ENCODE results near the gene GPR84.
"Not testable (repeated sequence)": the region's sequence is repeated elsewhere in the genome, so short reads cannot be mapped to it uniquely, and the experiment has no call there.

Gene GPR84

DNA sequence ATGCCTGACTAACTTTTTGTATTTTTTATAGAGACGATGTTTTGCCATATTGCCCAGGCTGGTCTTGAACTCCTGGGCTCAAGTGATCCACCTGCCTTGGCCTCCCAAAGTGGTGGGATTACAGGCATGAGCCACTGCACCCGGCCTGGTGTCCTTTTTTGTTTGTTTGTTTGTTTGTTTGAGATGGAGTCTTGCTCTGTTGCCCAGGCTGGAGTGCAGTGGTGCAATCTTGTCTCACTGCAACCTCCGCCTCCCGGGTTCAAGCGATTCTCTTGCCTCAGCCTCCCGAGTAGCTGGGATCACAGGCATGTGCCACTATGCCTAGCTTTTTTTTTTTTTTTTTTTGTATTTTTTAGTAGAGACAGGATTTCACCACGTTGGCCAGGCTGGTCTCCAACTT is 10.0 kb downstream of the GPR84 start:
- DNase-seq = not testable (repeated sequence)

- no peak for DNase-seq
These were observed 11.1 kb downstream of the GPR84 start for GRCh38 chr12:54352891-54353874.

DNA sequence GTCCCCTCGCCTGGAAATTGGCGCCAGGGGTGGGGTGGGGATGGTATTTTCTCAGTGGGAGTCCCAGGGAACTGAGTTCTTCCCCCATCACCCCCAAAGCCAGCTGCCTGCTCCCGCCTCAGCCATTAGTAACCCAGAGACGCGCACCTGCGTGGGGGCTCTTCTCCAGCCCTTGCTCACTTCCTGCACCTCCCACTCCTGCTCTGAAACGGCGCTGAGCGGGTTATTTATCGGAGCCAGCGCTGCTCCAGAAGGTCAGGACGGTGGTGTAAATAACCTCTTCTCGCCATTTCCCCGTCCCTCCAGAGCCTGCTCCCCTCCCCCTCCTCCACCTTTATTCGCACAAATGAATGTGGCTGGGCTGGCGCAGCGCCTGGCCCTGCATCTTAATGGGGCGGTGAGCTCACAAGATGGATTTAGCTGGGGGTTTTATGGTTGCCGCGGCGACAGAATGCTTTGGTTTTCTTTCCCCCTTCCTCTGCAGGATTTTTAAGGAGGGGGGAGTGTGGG is 12.2 kb downstream of the GPR84 start:
- DNase-seq = peak; percentile 43

- no peak for DNase-seq
These were observed 12.9 kb downstream of the GPR84 start for GRCh38 chr12:54351341-54351740.

DNA sequence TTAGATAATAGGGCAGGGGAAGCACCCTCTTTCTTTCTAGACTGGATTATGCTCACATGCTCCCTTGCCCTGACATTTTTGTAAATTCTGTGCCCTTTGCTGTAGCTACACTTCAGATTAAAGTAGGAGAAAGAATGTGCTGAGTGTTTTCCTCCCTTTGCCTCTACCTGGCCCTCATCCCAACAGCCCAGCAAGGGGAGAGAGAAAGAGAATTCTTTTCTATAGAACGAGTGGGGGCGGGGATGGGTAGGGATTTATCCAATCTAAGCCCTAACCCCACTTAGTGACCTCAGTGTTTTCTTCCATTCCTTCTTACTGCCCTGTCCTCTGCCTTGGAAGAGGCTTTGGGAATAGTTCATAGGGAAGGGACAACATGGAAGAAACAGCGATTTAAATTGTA is 13.5 kb downstream of the GPR84 start:
- DNase-seq = no peak

GRCh38 chr12:54349679-54350078 is 14.6 kb downstream of the GPR84 start:
- DNase-seq = no peak

GRCh38 chr12:54349036-54349435 is 15.2 kb downstream of the GPR84 start:
- no peak for DNase-seq

- DNase-seq = no peak
These were observed 22.6 kb downstream of the GPR84 start for GRCh38 chr12:54341378-54342300.

DNA sequence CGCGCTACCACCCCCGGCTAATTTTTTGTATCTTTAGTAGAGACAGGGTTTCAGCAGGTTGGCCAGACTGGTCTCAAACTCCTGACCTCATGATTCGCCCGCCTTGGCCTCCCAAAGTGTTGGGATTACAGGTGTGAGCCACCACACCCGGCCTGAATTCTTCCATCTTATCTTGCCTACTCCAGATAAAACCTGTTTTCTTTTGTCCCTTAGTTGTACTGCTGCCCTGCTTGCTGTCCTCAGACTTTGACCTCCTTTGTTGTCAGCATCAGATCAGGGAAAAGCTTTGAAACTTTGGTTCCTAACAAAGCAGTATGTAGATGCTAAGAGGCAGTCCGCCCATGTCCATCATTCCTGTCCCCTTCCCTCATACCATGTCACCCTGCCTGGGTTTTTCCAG is 23.4 kb downstream of the GPR84 start:
- DNase-seq = no peak

- no peak for DNase-seq
These were observed 25.5 kb downstream of the GPR84 start for GRCh38 chr12:54338698-54339296.

DNA sequence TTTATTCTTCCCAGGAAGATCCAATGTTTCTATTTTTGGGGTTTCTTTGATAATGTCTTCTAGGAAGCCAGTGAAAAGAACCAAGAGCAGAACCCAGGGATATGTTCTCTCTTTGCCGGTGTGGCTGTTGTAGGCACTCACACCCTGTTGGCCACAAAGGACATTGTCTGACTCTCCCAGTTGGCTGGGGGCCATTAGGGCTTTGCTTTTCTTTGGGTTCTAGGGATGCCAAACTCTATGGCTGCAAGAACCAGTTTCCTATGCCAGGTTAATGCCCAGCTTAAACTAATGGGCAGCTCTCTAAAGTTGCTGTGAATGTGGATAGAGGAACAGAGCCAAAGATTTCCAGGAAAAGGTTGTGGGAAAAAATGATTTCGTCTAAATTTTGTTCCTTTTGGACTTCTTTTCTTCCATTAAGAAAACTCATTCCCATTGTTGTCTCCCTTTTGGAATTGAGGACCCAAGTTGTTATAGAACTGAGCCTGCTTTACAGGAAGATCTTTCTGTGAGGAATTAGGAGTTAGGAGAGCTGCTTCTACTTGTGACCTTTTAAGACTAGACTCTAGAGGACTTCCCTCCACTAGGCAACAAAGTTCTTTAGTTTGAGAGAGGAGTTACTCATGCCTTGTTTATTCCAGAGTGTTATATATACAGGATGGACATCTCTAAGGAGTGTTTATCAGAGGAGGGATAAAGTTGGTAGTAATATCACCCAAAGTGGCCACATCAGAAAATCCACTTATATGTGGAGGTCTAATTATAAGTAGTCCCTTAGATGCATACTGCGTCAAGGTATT is 26.2 kb downstream of the GPR84 start:
- DNase-seq = no peak

GRCh38 chr12:54337280-54337842 is 26.9 kb downstream of the GPR84 start:
- DNase-seq = no peak

DNA sequence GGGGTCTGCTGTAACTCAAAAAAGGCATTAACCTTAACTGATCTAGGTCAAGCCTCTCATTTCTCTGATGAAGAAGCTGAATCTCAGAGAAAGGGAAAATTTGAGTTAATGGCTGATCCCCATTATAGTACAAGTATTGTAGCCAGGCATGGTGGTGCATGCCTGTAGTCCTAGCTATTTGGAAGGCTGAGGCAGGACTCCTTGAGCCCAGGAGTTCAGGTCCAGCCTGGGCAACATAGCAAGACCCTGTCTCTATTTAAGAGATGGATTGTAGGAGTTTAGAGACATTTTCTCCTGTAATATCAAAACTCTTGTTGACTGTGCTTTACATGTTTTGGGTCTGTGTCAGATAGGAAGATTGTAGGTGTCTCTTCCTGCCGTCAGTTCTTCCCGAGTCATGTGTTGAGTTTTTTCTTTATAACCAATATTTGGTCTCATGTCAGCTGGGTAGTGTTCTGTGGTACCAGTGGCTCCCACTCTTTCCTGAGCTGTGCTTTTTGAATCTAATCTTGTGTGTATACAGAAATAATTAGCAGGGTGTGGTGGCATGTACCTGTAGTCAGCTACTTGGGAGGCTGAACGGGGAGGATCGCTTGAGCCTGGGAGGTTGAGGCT is 30.8 kb downstream of the GPR84 start:
- DNase-seq = no peak

DNA sequence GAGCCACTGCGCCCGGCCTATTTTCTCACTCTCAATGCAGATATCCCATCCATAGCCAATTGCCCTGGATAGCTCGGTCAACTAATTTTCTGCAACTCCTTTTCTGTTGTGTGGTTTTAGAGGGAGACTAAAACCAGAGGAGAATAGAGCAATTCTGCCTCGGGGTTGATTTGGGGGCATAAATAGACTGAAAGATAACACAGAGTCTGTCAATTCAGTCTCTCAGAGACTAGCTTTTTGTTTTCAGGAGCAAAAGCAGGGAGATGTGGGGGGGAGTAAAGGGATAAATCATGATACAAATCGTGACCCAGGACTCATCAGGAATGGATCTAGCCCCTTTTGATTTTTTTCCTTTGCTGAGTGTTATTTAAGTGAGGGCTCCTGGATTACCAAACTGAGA is 32.8 kb downstream of the GPR84 start:
- no peak for DNase-seq

- no peak for DNase-seq
These were observed 33.8 kb downstream of the GPR84 start for GRCh38 chr12:54330442-54330841.

- no peak for DNase-seq
These were observed 34.5 kb downstream of the GPR84 start for GRCh38 chr12:54329759-54330158.

GRCh38 chr12:54328595-54329337 is 35.5 kb downstream of the GPR84 start:
- DNase-seq = no peak

DNA sequence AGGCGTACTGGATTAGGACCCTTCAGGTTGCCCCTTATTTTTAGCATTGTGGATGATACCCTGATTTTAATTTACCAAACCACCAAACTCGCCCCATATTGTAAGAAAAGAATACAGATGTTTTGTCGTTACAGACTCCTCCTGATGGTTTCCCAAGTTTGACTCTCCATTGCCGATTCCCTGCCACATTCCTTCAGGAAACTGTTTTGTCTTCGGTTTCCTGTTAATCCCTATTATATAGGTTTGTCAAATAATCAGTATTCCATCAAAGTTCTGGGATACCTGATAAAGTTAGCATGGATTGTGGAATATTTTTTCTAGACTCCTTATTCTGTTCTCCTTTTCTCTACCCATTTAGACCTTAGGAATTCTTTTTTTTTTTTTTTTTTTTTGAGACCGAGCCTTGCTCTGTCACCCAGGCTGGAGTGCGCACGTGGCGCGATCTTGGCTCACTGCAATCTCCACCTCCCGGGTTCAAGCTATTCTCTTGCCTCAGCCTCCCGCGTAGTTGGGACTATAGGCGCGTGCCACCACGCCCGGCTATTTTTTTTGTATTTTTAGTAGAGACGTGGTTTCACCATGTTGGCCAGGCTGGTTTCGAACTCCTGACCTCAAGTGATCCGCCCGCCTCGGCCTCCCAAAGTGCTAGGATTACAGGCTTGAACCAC is 38.7 kb downstream of the GPR84 start:
- DNase-seq = not testable (repeated sequence)

GRCh38 chr12:54324617-54325441 is 39.5 kb downstream of the GPR84 start, which contains the start of gene COPZ1:
COPZ1 (plus strand) TSS chr12:54325131; CDS start chr12:54325164, 33 bp downstream.
- peak; percentile 82 for DNase-seq
